ENCODE measurements around the gene OSTF1. TPM values are rescaled to one million over a fixed set of nuclear protein-coding genes. Genes with fewer than 3 reads are reported as not detected.

OSTF1 gene
- total and polyA plus RNA-seq, 2 experiments from 2014 or later = 15.6 to 24.0 TPM

- no peak for TF ChIP-seq REST (IDR thresholded peaks at IDR 0.05; ENCODE audit: unreplicated experiment)
- no peak for TF ChIP-seq ZNF114 (CRISPR knock-in tag; IDR thresholded peaks at IDR 0.05)
- TF ChIP-seq EZH2 (IDR thresholded peaks at IDR 0.05; ENCODE audit: low read depth, unreplicated experiment) = no peak
- TF ChIP-seq CREB1 (CRISPR knock-in tag; IDR thresholded peaks at IDR 0.05; ENCODE audit: low read depth) = no peak
- no peak for TF ChIP-seq NANOG (IDR thresholded peaks at IDR 0.05; ENCODE audit: borderline replicate concordance)
- no peak for TF ChIP-seq POLR2AphosphoS5 (IDR thresholded peaks at IDR 0.05; ENCODE audit: low read depth)
These were observed 81.3 kb downstream of the OSTF1 start (continued) for GRCh38 chr9:75169623-75170022.

- Mint-ChIP-seq H3K27ac (no peak overlapping the region), H3K4me3 (no peak overlapping the region)
- ATAC-seq = no peak
These were observed 82.6 kb downstream of the OSTF1 start for GRCh38 chr9:75170898-75171360.

More at GRCh38 chr9:75170898-75171360, 82.6 kb downstream of the OSTF1 start:
- no peaks in the 10 kb centered on the region for H3K27me3 ChIP-seq (ENCODE audit: insufficient read depth)
- H3K9me2 ChIP-seq (ENCODE audit: insufficient read depth) = 0 out of 2 replicates have a peak, but pooled peaks cover 10% of the 10 kb centered on the region
- no peaks in the 10 kb centered on the region for H3F3A ChIP-seq (replicated peaks; ENCODE audit: low read depth)
- Mint-ChIP-seq H3K4me1 (peaks cover 11% of the 10 kb centered on the region), H3K9me3 (peaks cover 3% of the 10 kb centered on the region; the same call in 1 of the 3 replicates), H3K36me3 (ENCODE audit: low read depth) (no peaks in the 10 kb centered on the region), H3K27me3 (ENCODE audit: insufficient read depth, low read depth, poor library complexity) (no peaks in the 10 kb centered on the region)
- no peak overlapping the region for H2AFZ ChIP-seq
- H3K4me2 ChIP-seq = no peak overlapping the region
- TF ChIP-seq ETS1 (IDR thresholded peaks at IDR 0.05) (no peak), CTCF (conservative IDR thresholded peaks at IDR 0.05; ENCODE audit: low read depth in 2 of 2) (no peak), STAT1 (IDR thresholded peaks at IDR 0.05; ENCODE audit: unreplicated experiment) (no peak), REST (IDR thresholded peaks at IDR 0.05; ENCODE audit: unreplicated experiment) (no peak), JUNB (IDR thresholded peaks at IDR 0.05; ENCODE audit: unreplicated experiment) (no peak)
- H3K4me3 ChIP-seq = no peak overlapping the region
- H3K36me3 ChIP-seq (ENCODE audit: insufficient read depth) = no peaks in the 10 kb centered on the region
- no peaks in the 10 kb centered on the region for H3K79me2 ChIP-seq (replicated peaks; ENCODE audit: insufficient read depth)
- no peak overlapping the region for H3K27ac ChIP-seq (ENCODE audit: low read depth)
- peaks cover 17% of the 10 kb centered on the region for H3K4me1 ChIP-seq (ENCODE audit: insufficient read depth)
- no peaks in the 10 kb centered on the region for H4K20me1 ChIP-seq (replicated peaks; ENCODE audit: insufficient read depth)
- no peak for DNase-seq (ENCODE audit: low spot score)
